DOHH2 (cell line): ENCODE results near the gene C1QTNF6.

Source experiments
- H3F3A ChIP-seq: fragments of 200-600 bp; sonication (generic), shearing (Covaris generic); 2 replicates; pipeline ENCODE4 v1.6.0; 2016; ENCODE audit warnings: antibody characterized with exemption, mild to moderate bottlenecking; ENCODE audit not compliant: control insufficient read depth, insufficient read depth
- H3K27ac ChIP-seq: fragments of 200-600 bp; sonication (generic); 2 replicates; pipeline ENCODE4 v1.5.1; 2014; ENCODE audit warnings: low read depth, mild to moderate bottlenecking, low read length, moderate library complexity
- H3K27me3 ChIP-seq: fragments of 200-600 bp; sonication (generic); 2 replicates; pipeline ENCODE4 v1.6.1; 2014; ENCODE audit warnings: mild to moderate bottlenecking, low read length, mixed read lengths; ENCODE audit not compliant: control insufficient read depth
- H3K36me3 ChIP-seq: fragments of 200-600 bp; sonication (generic); 2 replicates; pipeline ENCODE4 v1.6.1; 2014; ENCODE audit warnings: mild to moderate bottlenecking, low read length, moderate library complexity, mixed read lengths; ENCODE audit not compliant: control insufficient read depth
- H3K4me1 ChIP-seq: fragments of 200-600 bp; sonication (generic); 2 replicates; pipeline ENCODE4 v1.6.1; 2014; ENCODE audit warnings: mild to moderate bottlenecking, low read length, mixed read lengths; ENCODE audit not compliant: control insufficient read depth
- H3K4me2 ChIP-seq: fragments of 200-600 bp; sonication (generic); 2 replicates; pipeline ENCODE4 v1.6.0; 2014; ENCODE audit warnings: mild to moderate bottlenecking, low read length, moderate library complexity
- H3K4me3 ChIP-seq: fragments of 200-600 bp; sonication (generic); 2 replicates; pipeline ENCODE4 v1.5.1; 2014; ENCODE audit warnings: mild to moderate bottlenecking, low read length, mixed read lengths
- H3K79me2 ChIP-seq: fragments of 200-600 bp; sonication (generic); 2 replicates; pipeline ENCODE4 v1.6.1; 2014; ENCODE audit warnings: mild to moderate bottlenecking, low read length, mixed read lengths; ENCODE audit not compliant: control insufficient read depth
- H3K9me2 ChIP-seq: fragments of 200-600 bp; sonication (generic); replicated peaks from 2 replicates; pipeline ENCODE4 v1.6.1; 2014; ENCODE audit warnings: mild to moderate bottlenecking, low read length, mixed read lengths; ENCODE audit not compliant: control insufficient read depth
- H3K9me3 ChIP-seq: fragments of 200-600 bp; sonication (generic); 2 replicates; pipeline ENCODE4 v1.6.1; 2014; ENCODE audit warnings: antibody characterized with exemption, low read length, mixed read lengths; ENCODE audit not compliant: control insufficient read depth, insufficient read depth
- H4K20me1 ChIP-seq: fragments of 200-600 bp; sonication (generic); 2 replicates; pipeline ENCODE4 v1.6.0; 2014; ENCODE audit warnings: low read depth, mild to moderate bottlenecking, antibody characterized with exemption, low read length, moderate library complexity; ENCODE audit not compliant: control insufficient read depth, insufficient read depth
- EZH2phosphoT487 ChIP-seq: fragments of 200-600 bp; sonication (generic); IDR thresholded peaks from 2 replicates; pipeline ENCODE4 v1.6.1; 2017; ENCODE audit warnings: borderline replicate concordance, mild to moderate bottlenecking, antibody characterized with exemption, low read length, moderate library complexity, mixed read lengths
- TF ChIP-seq, protein P1 (sequence below): fragments of 200-600 bp; sonication (generic); IDR thresholded peaks from one replicate; pipeline ENCODE4 v1.5.1; 2014; ENCODE audit warnings: antibody characterized with exemption, mild to moderate bottlenecking, low read depth, low read length; ENCODE audit not compliant: poor library complexity, severe bottlenecking

C1QTNF6 gene

DNA sequence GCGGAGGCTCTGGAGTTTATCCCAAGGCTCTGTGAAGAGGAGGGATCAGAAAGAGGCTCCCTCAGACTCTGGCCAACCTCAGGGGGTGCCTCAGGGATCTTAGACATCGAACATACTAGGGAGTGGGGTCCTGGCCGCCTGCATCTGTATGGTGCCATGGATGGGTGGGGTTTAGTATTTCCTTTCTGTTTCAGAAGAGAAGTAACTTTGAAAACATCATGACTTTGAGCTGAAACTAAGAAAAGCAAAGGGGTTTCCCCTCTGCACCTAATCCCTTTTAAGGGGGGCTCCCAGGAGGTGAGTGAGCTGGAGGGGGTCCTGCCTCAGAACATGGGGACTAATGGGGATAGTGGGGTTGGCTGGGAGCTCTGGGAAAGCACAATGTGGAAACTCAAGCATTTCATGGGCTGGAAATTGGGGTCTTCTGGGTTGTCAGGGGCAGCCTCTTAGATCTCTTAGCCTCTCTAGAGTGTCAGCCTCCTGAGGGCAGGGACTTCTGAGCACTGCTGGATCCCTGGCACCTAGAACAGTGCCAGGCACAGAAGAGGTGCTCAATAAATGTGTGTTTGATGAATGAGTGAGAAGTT, 36.0 kb upstream of the C1QTNF6 start:
- Histone ChIP-seq H3K27me3 (no peaks in the 10 kb centered on the region), H3K36me3 (peaks cover 50% of the 10 kb centered on the region), H3K4me2 (no peak overlapping the region), H3F3A (peaks cover 4% of the 10 kb centered on the region; the same call in 1 of the 2 replicates), H3K4me3 (no peak overlapping the region), H3K4me1 (peaks cover 52% of the 10 kb centered on the region), H4K20me1 (no peaks in the 10 kb centered on the region), H3K79me2 (peaks cover 15% of the 10 kb centered on the region), H3K27ac (no peak overlapping the region; the same call in 1 of the 2 replicates), H3K9me3 (no peaks in the 10 kb centered on the region), H3K9me2 (no peaks in the 10 kb centered on the region)
- TF ChIP-seq, protein P1, sequence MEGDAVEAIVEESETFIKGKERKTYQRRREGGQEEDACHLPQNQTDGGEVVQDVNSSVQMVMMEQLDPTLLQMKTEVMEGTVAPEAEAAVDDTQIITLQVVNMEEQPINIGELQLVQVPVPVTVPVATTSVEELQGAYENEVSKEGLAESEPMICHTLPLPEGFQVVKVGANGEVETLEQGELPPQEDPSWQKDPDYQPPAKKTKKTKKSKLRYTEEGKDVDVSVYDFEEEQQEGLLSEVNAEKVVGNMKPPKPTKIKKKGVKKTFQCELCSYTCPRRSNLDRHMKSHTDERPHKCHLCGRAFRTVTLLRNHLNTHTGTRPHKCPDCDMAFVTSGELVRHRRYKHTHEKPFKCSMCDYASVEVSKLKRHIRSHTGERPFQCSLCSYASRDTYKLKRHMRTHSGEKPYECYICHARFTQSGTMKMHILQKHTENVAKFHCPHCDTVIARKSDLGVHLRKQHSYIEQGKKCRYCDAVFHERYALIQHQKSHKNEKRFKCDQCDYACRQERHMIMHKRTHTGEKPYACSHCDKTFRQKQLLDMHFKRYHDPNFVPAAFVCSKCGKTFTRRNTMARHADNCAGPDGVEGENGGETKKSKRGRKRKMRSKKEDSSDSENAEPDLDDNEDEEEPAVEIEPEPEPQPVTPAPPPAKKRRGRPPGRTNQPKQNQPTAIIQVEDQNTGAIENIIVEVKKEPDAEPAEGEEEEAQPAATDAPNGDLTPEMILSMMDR: no peak
- TF ChIP-seq EZH2phosphoT487: no peak

DNA sequence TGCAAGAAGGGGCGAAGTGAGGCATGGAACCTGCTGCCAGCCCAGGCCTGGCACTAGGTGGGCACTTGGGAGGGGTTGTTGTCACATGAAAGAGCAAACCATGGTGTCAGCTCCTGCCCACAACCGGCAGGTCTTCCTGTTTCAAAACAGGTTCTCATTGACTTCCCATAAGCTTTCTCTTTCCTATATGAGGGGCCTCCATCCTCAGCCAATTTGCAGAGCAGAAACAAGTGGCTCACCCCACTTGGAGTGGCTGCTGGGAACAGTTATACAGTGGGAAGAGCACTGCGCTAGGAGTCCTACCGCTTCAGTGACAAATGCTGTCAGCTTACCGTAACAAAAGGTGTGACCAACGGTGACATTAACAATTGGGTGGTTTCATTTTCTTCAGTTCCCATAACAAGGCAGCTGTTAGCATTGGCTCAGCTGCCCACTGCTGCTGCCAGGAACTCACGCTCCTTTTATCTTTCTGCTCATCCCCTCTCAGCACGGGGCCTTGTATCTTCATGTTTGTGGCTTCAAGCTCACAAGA, 34.5 kb upstream of the C1QTNF6 start:
- H4K20me1 ChIP-seq: no peaks in the 10 kb centered on the region
- H3K4me2 ChIP-seq: no peak overlapping the region
- H3K9me3 ChIP-seq: no peaks in the 10 kb centered on the region
- H3K36me3 ChIP-seq: peaks cover 34% of the 10 kb centered on the region
- H3K27me3 ChIP-seq: no peaks in the 10 kb centered on the region
- no peaks in the 10 kb centered on the region for H3K9me2 ChIP-seq
- H3F3A ChIP-seq: peaks cover 11% of the 10 kb centered on the region
- no peak for TF ChIP-seq EZH2phosphoT487
- TF ChIP-seq, protein P1: no peak
- peaks cover 58% of the 10 kb centered on the region for H3K4me1 ChIP-seq
- H3K27ac ChIP-seq: 0 out of 2 replicates have a peak overlapping the region, but pooled peaks have one; percentile 11
- no peaks in the 10 kb centered on the region for H3K79me2 ChIP-seq
- no peak overlapping the region for H3K4me3 ChIP-seq

DNA sequence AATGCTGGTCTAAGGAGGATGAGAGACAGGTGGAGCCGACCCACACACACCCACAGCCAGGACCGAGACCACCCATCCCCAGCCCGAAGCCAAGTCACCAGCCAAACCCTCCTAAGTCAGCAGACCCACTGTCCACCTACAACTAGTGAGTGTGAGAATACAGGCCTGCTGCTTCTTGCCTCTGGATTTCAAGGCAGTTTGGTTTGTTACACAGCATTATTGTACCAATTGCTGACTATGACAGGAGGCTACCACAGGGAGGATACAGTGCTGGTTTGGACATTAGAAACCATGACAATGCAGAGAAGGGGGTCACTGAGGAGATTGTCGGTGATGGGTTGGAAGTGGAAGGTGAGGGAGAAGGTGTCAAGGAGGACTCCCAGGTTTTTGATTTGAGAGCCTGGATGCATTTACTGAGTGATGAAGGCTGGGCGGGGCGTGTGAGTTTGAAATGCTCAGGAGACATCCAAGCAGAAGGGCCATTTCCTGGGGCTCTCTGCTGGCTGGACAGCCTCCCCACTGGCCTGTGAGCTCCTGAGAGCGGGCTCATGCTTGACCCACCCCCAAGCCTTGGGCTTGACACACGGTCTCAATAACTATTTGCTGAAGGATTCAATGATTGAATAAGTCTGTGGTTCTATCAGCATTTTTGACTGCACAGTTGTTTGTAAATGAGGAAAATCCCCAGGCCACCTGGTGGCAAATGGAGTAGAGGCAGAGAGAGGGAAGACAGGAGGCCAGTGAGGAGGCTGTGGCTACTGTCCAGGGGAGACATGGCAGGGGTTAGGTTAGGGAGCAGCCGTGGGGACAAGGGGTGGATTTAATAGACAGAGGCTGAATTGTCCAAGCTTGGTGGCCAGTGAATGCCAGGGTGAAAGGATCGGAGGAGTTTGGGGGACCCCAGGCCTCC, 33.6 kb upstream of the C1QTNF6 start:
- Histone ChIP-seq H3K27ac (0 out of 2 replicates have a peak overlapping the region, but pooled peaks have one; percentile 11), H3K4me3 (no peak overlapping the region), H3K9me2 (no peaks in the 10 kb centered on the region), H3K4me2 (no peak overlapping the region), H3K36me3 (peaks cover 33% of the 10 kb centered on the region), H3K9me3 (no peaks in the 10 kb centered on the region), H3K27me3 (no peaks in the 10 kb centered on the region), H3F3A (peaks cover 11% of the 10 kb centered on the region), H3K79me2 (no peaks in the 10 kb centered on the region), H4K20me1 (no peaks in the 10 kb centered on the region), H3K4me1 (peaks cover 59% of the 10 kb centered on the region)
- TF ChIP-seq, protein P1: no peak
- TF ChIP-seq EZH2phosphoT487: no peak
